Neural cell (in vitro differentiated cells): Measurements from ENCODE around the gene NAP1L1. TPM values are rescaled to one million over a fixed set of nuclear protein-coding genes. Genes with fewer than 3 reads are reported as not detected.

Source experiments
- H2AFZ ChIP-seq: fragments of 200-600, 300-800 bp; sonication (generic), shearing (Covaris generic); 2 replicates; pipeline ENCODE4 v1.6.0; 2014; ENCODE audit warnings: low read depth, mild to moderate bottlenecking, antibody characterized with exemption, low read length, moderate library complexity
- H3F3A ChIP-seq: fragments of 200-600 bp; shearing (Covaris generic); 2 replicates; pipeline ENCODE4 v1.6.1; 2016; ENCODE audit warnings: mild to moderate bottlenecking, moderate library complexity, mixed read lengths, antibody characterized with exemption, low read length; ENCODE audit not compliant: insufficient read depth, poor library complexity, severe bottlenecking
- H3K27ac ChIP-seq: fragments of 200-600, 300-800 bp; sonication (generic), shearing (Covaris generic); 2 replicates; pipeline ENCODE4 v1.5.1; 2014; ENCODE audit warnings: mild to moderate bottlenecking, low read length, moderate library complexity
- H3K27me3 ChIP-seq: fragments of 300-800, 200-600 bp; sonication (generic), shearing (Covaris generic); 2 replicates; pipeline ENCODE4 v1.6.0; 2014; ENCODE audit warnings: mild to moderate bottlenecking, low read depth, low read length, moderate library complexity; ENCODE audit not compliant: insufficient read depth
- H3K36me3 ChIP-seq: fragments of 300-800, 200-600 bp; sonication (generic), shearing (Covaris generic); 2 replicates; pipeline ENCODE4 v1.5.1; 2014; ENCODE audit warnings: mild to moderate bottlenecking, antibody characterized with exemption, low read length, moderate library complexity; ENCODE audit not compliant: insufficient read depth
- H3K4me2 ChIP-seq: fragments of 300-800, 200-600 bp; sonication (generic), shearing (Covaris generic); 2 replicates; pipeline ENCODE4 v1.6.0; 2014; ENCODE audit warnings: mild to moderate bottlenecking, low read length
- H3K4me3 ChIP-seq: fragments of 300-800, 200-600 bp; sonication (generic), shearing (Covaris generic); 2 replicates; pipeline ENCODE4 v1.5.1; 2014; ENCODE audit warnings: mild to moderate bottlenecking, low read length, moderate library complexity
- H3K79me2 ChIP-seq: fragments of 200-600 bp; shearing (Covaris generic); replicated peaks from 2 replicates; pipeline ENCODE4 v1.6.0; 2014; ENCODE audit warnings: mild to moderate bottlenecking, low read length, moderate library complexity; ENCODE audit not compliant: insufficient read depth
- H3K9ac ChIP-seq: fragments of 300-800, 200-600 bp; sonication (generic), shearing (Covaris generic); 2 replicates; pipeline ENCODE4 v1.6.1; 2016; ENCODE audit warnings: mild to moderate bottlenecking, low read length, mixed read lengths
- H3K9me2 ChIP-seq: fragments of 200-600 bp; shearing (Covaris generic); 2 replicates; pipeline ENCODE4 v1.6.1; 2016; ENCODE audit warnings: mild to moderate bottlenecking, low read length, mixed read lengths; ENCODE audit not compliant: insufficient read depth
- H3K9me3 ChIP-seq: fragments of 200-600, 300-800 bp; sonication (generic), shearing (Covaris generic); 2 replicates; pipeline ENCODE4 v1.6.1; 2016; ENCODE audit warnings: mild to moderate bottlenecking, mixed run types, low read length, moderate library complexity, mixed read lengths
- H4K20me1 ChIP-seq: fragments of 200-600 bp; shearing (Covaris generic); 2 replicates; pipeline ENCODE4 v1.6.1; 2016; ENCODE audit warnings: mild to moderate bottlenecking, mixed run types; ENCODE audit not compliant: insufficient read depth
- CTCF ChIP-seq: fragments of 450-650 bp; IDR thresholded peaks from 2 replicates; pipeline ENCODE4 v1.5.1; 2014; ENCODE audit warnings: antibody characterized with exemption, mild to moderate bottlenecking, moderate library complexity; ENCODE audit not compliant: poor library complexity, severe bottlenecking
- EP300 ChIP-seq: fragments of 450-650 bp; conservative IDR thresholded peaks from 2 replicates; pipeline ENCODE4 v1.6.1; 2014; ENCODE audit warnings: antibody characterized with exemption, mild to moderate bottlenecking, moderate library complexity; ENCODE audit not compliant: poor library complexity, severe bottlenecking
- EZH2 ChIP-seq: fragments of 200-600, 300-800 bp; shearing (Covaris generic), sonication (generic); IDR thresholded peaks from 2 replicates; pipeline ENCODE4 v1.6.1; 2014; ENCODE audit warnings: antibody characterized with exemption, low read length, borderline replicate concordance, mild to moderate bottlenecking; ENCODE audit not compliant: insufficient read depth, poor library complexity, severe bottlenecking
- MXI1 ChIP-seq: fragments of 450-650 bp; conservative IDR thresholded peaks from 2 replicates; pipeline ENCODE4 v1.6.1; 2014; ENCODE audit warnings: antibody characterized with exemption, mild to moderate bottlenecking; ENCODE audit not compliant: poor library complexity, severe bottlenecking
- POLR2AphosphoS5 ChIP-seq: IDR thresholded peaks from 2 replicates; pipeline ENCODE4 v1.6.1; 2012
- RAD21 ChIP-seq: fragments of 450-650 bp; conservative IDR thresholded peaks from 2 replicates; pipeline ENCODE4 v1.6.1; 2014; ENCODE audit warnings: antibody characterized with exemption, mild to moderate bottlenecking, moderate library complexity
- REST ChIP-seq: IDR thresholded peaks from 2 replicates; pipeline ENCODE4 v1.6.1; 2012; ENCODE audit warnings: borderline replicate concordance
- SMC3 ChIP-seq: fragments of 450-650 bp; conservative IDR thresholded peaks from 2 replicates; pipeline ENCODE4 v1.6.1; 2014; ENCODE audit warnings: antibody characterized with exemption, mild to moderate bottlenecking, moderate library complexity; ENCODE audit not compliant: poor library complexity
- TAF1 ChIP-seq: IDR thresholded peaks from 2 replicates; pipeline ENCODE4 v1.6.1; 2012; ENCODE audit warnings: low read depth
- polyA plus RNA-seq: library from polyadenylated mRNA; depleted of rRNA; stranded (reverse); fragments of >200 nt; gene quantifications from 2 replicates; pipeline ENCODE4 v1.2.3, GENCODE V29; 2014

NAP1L1 gene
- polyA plus RNA-seq, 1 donor from 2014 or later: 359 TPM

GRCh38 chr12:76010732-76011458 is 73.6 kb downstream of the NAP1L1 start:
- no peaks in the 10 kb centered on the region for H3K9me3 ChIP-seq
- H3K4me3 ChIP-seq: no peak overlapping the region
- H2AFZ ChIP-seq: no peak overlapping the region
- no peak for TF ChIP-seq RAD21
- no peak for TF ChIP-seq POLR2AphosphoS5
- no peak for TF ChIP-seq REST
- TF ChIP-seq CTCF: no peak
- TF ChIP-seq TAF1: no peak
- TF ChIP-seq MXI1: no peak
- TF ChIP-seq SMC3: no peak
- no peak for TF ChIP-seq EZH2
- TF ChIP-seq EP300: no peak
- no peaks in the 10 kb centered on the region for H3F3A ChIP-seq
- no peaks in the 10 kb centered on the region for H3K36me3 ChIP-seq
- H3K4me2 ChIP-seq: no peak overlapping the region
- H4K20me1 ChIP-seq: no peaks in the 10 kb centered on the region
- H3K9me2 ChIP-seq: no peaks in the 10 kb centered on the region
- no peak overlapping the region for H3K9ac ChIP-seq
- no peaks in the 10 kb centered on the region for H3K79me2 ChIP-seq
- H3K27me3 ChIP-seq: no peaks in the 10 kb centered on the region
- H3K27ac ChIP-seq: no peak overlapping the region

GRCh38 chr12:76008428-76008827 is 76.1 kb downstream of the NAP1L1 start:
- H3K36me3 ChIP-seq: no peaks in the 10 kb centered on the region
- no peak overlapping the region for H3K9ac ChIP-seq
- H3K4me2 ChIP-seq: no peak overlapping the region
- no peaks in the 10 kb centered on the region for H3K9me2 ChIP-seq
- H3K27me3 ChIP-seq: no peaks in the 10 kb centered on the region
- no peaks in the 10 kb centered on the region for H3K79me2 ChIP-seq
- H3F3A ChIP-seq: no peaks in the 10 kb centered on the region
- no peaks in the 10 kb centered on the region for H4K20me1 ChIP-seq
- H3K27ac ChIP-seq: no peak overlapping the region
- H2AFZ ChIP-seq: no peak overlapping the region
- H3K9me3 ChIP-seq: no peaks in the 10 kb centered on the region
- no peak overlapping the region for H3K4me3 ChIP-seq
- TF ChIP-seq SMC3 (no peak), REST (no peak), TAF1 (no peak), RAD21 (no peak), EZH2 (no peak), POLR2AphosphoS5 (no peak)
